Measurements from ENCODE around the gene NMS. TPM values are rescaled to one million over a fixed set of nuclear protein-coding genes. Genes with fewer than 3 reads are reported as not detected.
"Not testable (repeated sequence)": the region's sequence is repeated elsewhere in the genome, so short reads cannot be mapped to it uniquely, and the experiment has no call there.

The NMS gene
- total and polyA plus RNA-seq, 2 experiments from 2014 or later, result not detected

DNA sequence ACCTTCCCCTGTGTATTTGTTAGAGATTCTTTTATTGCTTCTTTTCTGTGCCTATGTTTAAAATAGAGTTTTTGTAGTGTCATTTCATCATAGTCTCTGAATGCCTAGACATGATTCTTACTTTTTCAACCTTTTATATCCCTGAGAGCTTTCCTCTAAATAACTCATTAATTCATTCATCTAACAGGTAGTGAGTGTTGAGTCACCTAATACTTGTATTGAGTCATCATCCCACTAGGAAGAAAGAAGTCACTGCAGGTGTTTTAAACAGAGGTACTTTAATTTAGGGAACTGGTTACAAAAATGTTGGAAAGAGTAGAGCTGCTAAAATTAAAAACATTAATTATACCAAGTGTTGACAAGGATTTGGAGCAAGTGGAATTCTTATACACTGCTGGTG lies 18.5 kb upstream of the NMS start:
- no peak for TF ChIP-seq EZH2phosphoT487 (IDR thresholded peaks at IDR 0.05; ENCODE audit: low read depth, severe bottlenecking, unreplicated experiment)
- TF ChIP-seq EZH2 (IDR thresholded peaks at IDR 0.05; ENCODE audit: borderline replicate concordance), result no peak
- TF ChIP-seq, protein P1, sequence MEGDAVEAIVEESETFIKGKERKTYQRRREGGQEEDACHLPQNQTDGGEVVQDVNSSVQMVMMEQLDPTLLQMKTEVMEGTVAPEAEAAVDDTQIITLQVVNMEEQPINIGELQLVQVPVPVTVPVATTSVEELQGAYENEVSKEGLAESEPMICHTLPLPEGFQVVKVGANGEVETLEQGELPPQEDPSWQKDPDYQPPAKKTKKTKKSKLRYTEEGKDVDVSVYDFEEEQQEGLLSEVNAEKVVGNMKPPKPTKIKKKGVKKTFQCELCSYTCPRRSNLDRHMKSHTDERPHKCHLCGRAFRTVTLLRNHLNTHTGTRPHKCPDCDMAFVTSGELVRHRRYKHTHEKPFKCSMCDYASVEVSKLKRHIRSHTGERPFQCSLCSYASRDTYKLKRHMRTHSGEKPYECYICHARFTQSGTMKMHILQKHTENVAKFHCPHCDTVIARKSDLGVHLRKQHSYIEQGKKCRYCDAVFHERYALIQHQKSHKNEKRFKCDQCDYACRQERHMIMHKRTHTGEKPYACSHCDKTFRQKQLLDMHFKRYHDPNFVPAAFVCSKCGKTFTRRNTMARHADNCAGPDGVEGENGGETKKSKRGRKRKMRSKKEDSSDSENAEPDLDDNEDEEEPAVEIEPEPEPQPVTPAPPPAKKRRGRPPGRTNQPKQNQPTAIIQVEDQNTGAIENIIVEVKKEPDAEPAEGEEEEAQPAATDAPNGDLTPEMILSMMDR (IDR thresholded peaks at IDR 0.05; ENCODE audit: poor library complexity), result no peak

DNA sequence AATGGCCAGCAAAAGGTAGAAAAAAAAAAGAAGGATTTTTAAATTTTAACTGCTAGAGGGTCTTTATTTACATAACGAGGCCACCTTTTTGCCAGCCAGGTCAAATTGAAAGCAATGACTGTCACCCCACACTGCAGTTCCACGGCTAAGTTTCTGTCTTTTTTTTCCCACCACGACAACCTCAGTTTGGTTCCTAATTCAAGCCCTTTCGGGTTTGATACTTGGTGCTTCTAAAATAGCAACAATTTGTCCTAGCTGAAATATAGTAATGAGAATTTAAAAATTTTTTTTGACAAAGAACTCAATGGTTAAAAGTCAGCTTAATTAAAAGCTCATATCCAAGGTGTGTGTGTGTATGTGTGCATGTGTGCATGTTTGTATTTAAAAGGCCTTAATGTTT lies 16.4 kb upstream of the NMS start:
- no peaks in the 10 kb centered on the region for H3K79me2 ChIP-seq
- H3K9me2 ChIP-seq (replicated peaks; ENCODE audit: insufficient read depth), result no peaks in the 10 kb centered on the region
- H3K4me1 ChIP-seq (ENCODE audit: insufficient read depth), result no peaks in the 10 kb centered on the region
- no peaks in the 10 kb centered on the region for H3K36me3 ChIP-seq (replicated peaks; ENCODE audit: insufficient read depth, low read depth)
- no peaks in the 10 kb centered on the region for H3K27me3 ChIP-seq
- no peaks in the 10 kb centered on the region for H4K20me1 ChIP-seq (ENCODE audit: insufficient read depth, poor library complexity, severe bottlenecking)
- no peaks in the 10 kb centered on the region for H3K9me3 ChIP-seq (ENCODE audit: low read depth)
- 69% methylated on average over 4 of the region's 4 CpGs for WGBS (ENCODE audit: low lambda C conversion rate, missing lambda C conversion rate)
- no peak overlapping the region for H3K27ac ChIP-seq
- no peak overlapping the region for H2AFZ ChIP-seq
- H3K4me2 ChIP-seq, result no peak overlapping the region
- DNase-seq (ENCODE audit: low spot score), result no peak
- TF ChIP-seq EZH2phosphoT487 (IDR thresholded peaks at IDR 0.05; ENCODE audit: low read depth, severe bottlenecking, unreplicated experiment), result no peak
- TF ChIP-seq, protein P1 (IDR thresholded peaks at IDR 0.05; ENCODE audit: poor library complexity), result no peak
- no peak for TF ChIP-seq EZH2 (IDR thresholded peaks at IDR 0.05; ENCODE audit: borderline replicate concordance)
- H3K4me3 ChIP-seq, result no peak overlapping the region

More for the DNA sequence above, 18.5 kb upstream of the NMS start:
- no peaks in the 10 kb centered on the region for H3K4me1 ChIP-seq (ENCODE audit: insufficient read depth)
- H3K27ac ChIP-seq, result no peak overlapping the region
- no peak for DNase-seq (ENCODE audit: low spot score)
- H3K27me3 ChIP-seq, result no peaks in the 10 kb centered on the region
- no peaks in the 10 kb centered on the region for H4K20me1 ChIP-seq (ENCODE audit: insufficient read depth, poor library complexity, severe bottlenecking)
- H3K9me3 ChIP-seq (ENCODE audit: low read depth), result no peaks in the 10 kb centered on the region
- no peaks in the 10 kb centered on the region for H3K79me2 ChIP-seq
- H3K4me2 ChIP-seq, result no peak overlapping the region
- H3K4me3 ChIP-seq, result no peak overlapping the region
- no peaks in the 10 kb centered on the region for H3K36me3 ChIP-seq (replicated peaks; ENCODE audit: insufficient read depth, low read depth)
- no peak overlapping the region for H2AFZ ChIP-seq
- no peaks in the 10 kb centered on the region for H3K9me2 ChIP-seq (replicated peaks; ENCODE audit: insufficient read depth)

DNA sequence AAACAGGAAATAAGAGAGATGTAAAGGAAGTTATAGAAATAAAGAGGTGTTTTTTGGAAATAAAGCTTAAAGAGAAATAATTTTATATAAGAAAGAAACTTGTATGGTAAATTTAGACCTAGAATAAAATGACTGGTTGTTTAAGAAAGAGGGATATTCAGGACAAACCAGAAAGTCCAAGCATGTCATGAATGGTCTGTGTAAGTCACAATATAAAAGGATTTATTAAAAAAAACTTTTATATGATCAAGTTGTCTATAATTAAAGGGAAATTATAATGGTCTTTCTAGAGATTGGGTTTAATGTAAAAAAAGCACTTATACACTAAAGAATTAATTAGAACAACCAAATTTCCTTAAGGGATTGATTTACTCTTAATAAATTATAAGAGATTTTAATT lies 13.9 kb upstream of the NMS start:
- not testable (repeated sequence) for H3K4me3 ChIP-seq; H3K4me2 ChIP-seq; H3K27me3 ChIP-seq; H3K79me2 ChIP-seq; H3K4me1 ChIP-seq (ENCODE audit: insufficient read depth); H4K20me1 ChIP-seq (ENCODE audit: insufficient read depth, poor library complexity, severe bottlenecking); DNase-seq (ENCODE audit: low spot score); H2AFZ ChIP-seq; H3K36me3 ChIP-seq (replicated peaks; ENCODE audit: insufficient read depth, low read depth); H3K9me3 ChIP-seq (ENCODE audit: low read depth); H3K9me2 ChIP-seq (replicated peaks; ENCODE audit: insufficient read depth); H3K27ac ChIP-seq

DNA sequence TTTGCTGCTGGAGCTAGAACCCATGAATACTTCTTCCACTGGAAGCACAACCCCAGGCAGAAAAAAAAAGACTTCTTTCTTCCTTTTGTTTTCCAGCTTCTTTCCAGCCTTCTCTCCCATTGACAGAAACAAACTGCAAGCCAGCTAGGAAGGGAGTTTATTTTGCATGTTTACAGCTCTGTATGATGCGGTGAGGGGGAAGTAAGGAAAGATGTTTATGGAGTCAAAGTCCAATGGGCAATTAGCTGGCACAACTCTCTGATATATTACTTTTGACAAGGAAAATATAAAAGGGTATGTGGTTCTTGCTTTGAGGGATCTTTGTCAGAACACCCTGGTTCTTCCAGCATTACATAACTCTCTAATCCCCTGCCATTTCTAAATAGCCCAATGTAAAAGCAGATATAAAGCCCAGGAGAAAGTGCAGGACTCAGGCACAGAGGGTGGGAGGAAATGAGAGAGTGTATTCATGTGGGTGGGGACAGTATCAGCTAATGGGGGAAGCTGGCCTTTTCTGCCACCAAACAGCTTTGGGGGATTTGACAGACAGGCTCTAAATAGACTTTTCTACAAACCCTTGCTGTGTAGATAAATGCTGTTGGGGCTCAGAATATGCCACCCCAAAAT lies 9.3 kb upstream of the NMS start:
- Histone ChIP-seq H3K79me2 (no peaks in the 10 kb centered on the region), H3K4me2 (no peak overlapping the region), H3K27me3 (no peaks in the 10 kb centered on the region), H3K4me1 (ENCODE audit: insufficient read depth) (no peaks in the 10 kb centered on the region), H3K4me3 (no peak overlapping the region), H3K27ac (no peak overlapping the region), H3K9me3 (ENCODE audit: low read depth) (no peaks in the 10 kb centered on the region), H3K36me3 (replicated peaks; ENCODE audit: insufficient read depth, low read depth) (no peaks in the 10 kb centered on the region), H4K20me1 (ENCODE audit: insufficient read depth, poor library complexity, severe bottlenecking) (no peaks in the 10 kb centered on the region), H2AFZ (no peak overlapping the region), H3K9me2 (replicated peaks; ENCODE audit: insufficient read depth) (no peaks in the 10 kb centered on the region)
- WGBS (ENCODE audit: low lambda C conversion rate, missing lambda C conversion rate), result 89% methylated on average over 1 of the region's 1 CpG
- no peak for TF ChIP-seq EZH2phosphoT487 (IDR thresholded peaks at IDR 0.05; ENCODE audit: low read depth, severe bottlenecking, unreplicated experiment)
- TF ChIP-seq, protein P1 (IDR thresholded peaks at IDR 0.05; ENCODE audit: poor library complexity), result no peak
- TF ChIP-seq EZH2 (IDR thresholded peaks at IDR 0.05; ENCODE audit: borderline replicate concordance), result no peak
- no peak for DNase-seq (ENCODE audit: low spot score)
